Endometrial microvascular endothelial cells (primary cell): ENCODE results near the gene ADK. TPM values are rescaled to one million over a fixed set of nuclear protein-coding genes. Genes with fewer than 3 reads are reported as not detected.

Experiments
- total RNA-seq: library from RNA; depleted of rRNA; stranded (reverse); fragments of >200 nt; gene quantifications from one replicate; pipeline ENCODE4 v1.2.3, GENCODE V29; 2015; ENCODE audit errors: inconsistent ontology term

The ADK gene
- total RNA-seq, 1 donor from 2014 or later: 67.6 TPM

Other genes with a start within 250 kb of the ADK start
- gene PLAU, start 240.1 kb upstream of the ADK start, total RNA-seq: 263 TPM
- gene VCL, start 153.1 kb upstream of the ADK start, total RNA-seq: 198 TPM
- gene AP3M1, start 393 bp upstream of the ADK start, total RNA-seq: 53.7 TPM